Body of pancreas (tissue), 4 donors: ENCODE results near the gene PTHLH.

ENCODE experiments used
- CTCF ChIP-seq, 7 experiments: fragments of 450-650 bp in 4 of 7; fragments of 200-600 bp in 3 of 7; sonication (generic) in 3 of 7; IDR thresholded peaks; one replicate each; pipeline ENCODE4 v1.5.1; 2016 to 2019; ENCODE audit warnings: antibody characterized with exemption in 7 of 7
- POLR2A ChIP-seq, 3 donors: fragments of 450-650 bp; IDR thresholded peaks; one replicate each; pipeline ENCODE4 v1.6.1; 2016; ENCODE audit warnings: antibody characterized with exemption in 3 of 3, mild to moderate bottlenecking in 2 of 3

GRCh38 chr12:27940245-27940644, 32.3 kb downstream of the PTHLH start:
- no peak for TF ChIP-seq CTCF (IDR thresholded peaks at IDR 0.05)
- no peak for TF ChIP-seq POLR2A (IDR thresholded peaks at IDR 0.05)
